Measurements from ENCODE around the gene LRGUK. TPM values are rescaled to one million over a fixed set of nuclear protein-coding genes. Genes with fewer than 3 reads are reported as not detected.
"Not testable (repeated sequence)": the region's sequence is repeated elsewhere in the genome, so short reads cannot be mapped to it uniquely, and the experiment has no call there.

Gene LRGUK
- polyA plus RNA-seq, 3 donors = 0.41 TPM; not detected in 2

DNA sequence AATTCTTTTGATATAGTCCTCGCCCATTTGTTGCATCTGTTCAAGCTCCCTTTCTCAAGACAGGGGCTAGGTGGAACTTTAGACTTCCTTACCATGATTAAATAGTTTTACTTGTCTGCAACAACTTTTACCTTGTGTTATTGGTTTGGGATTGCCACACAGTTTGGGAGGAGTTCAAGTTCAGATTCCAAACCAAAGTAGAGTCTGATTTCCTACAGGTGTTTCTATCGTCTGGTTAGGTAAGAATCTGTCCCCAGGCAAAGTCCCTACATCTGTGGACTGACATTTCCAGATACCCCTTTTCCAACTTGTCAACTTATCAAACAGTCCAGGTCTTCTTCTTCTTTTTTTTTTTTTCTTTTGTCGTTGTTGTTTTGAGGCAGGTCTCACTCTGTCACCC lies 93.1 kb downstream of the LRGUK start:
- Histone ChIP-seq H2AFZ (ENCODE audit: insufficient read depth, low read depth, low read length, poor library complexity, severe bottlenecking) (no peak overlapping the region), H3K27me3 (ENCODE audit: control insufficient read depth in 2 of 2, insufficient read depth in 2 of 2, low read length in 2 of 2) (no peaks in the 10 kb centered on the region), H3K9ac (ENCODE audit: insufficient read depth, low read length, poor library complexity, severe bottlenecking) (no peak overlapping the region), H4K20me1 (ENCODE audit: insufficient read depth, low read length) (no peaks in the 10 kb centered on the region), H3K79me2 (ENCODE audit: insufficient read depth, low read length) (no peaks in the 10 kb centered on the region), H3K4me1 (ENCODE audit: control insufficient read depth in 1 of 2, insufficient read depth in 2 of 2, low read length in 2 of 2) (no peaks in the 10 kb centered on the region), H3K9me3 (replicated peaks in 1 of 2; ENCODE audit: control insufficient read depth in 1 of 2, insufficient read depth in 1 of 2, low read length in 2 of 2) (no peaks in the 10 kb centered on the region), H3K4me2 (replicated peaks; ENCODE audit: extremely low read depth, low read length, poor library complexity, severe bottlenecking) (no peak overlapping the region), H3K36me3 (replicated peaks in 1 of 2; ENCODE audit: control insufficient read depth in 1 of 2, insufficient read depth in 2 of 2, low read length in 2 of 2) (no peaks in the 10 kb centered on the region), H3K27ac (ENCODE audit: low read depth in 1 of 2, low read length in 2 of 2) (no peak overlapping the region), H3K4me3 (replicated peaks in 1 of 3; ENCODE audit: low read depth in 2 of 3, low read length in 3 of 3) (no peak overlapping the region)
- no peaks in the 10 kb centered on the region for H3K36me3 Mint-ChIP-seq
- H3K27ac Mint-ChIP-seq = no peak overlapping the region
- intact Hi-C loops (cut with micrococcal nuclease) = no loop called here
- WGBS (ENCODE audit: insufficient coverage) = 100% methylated on average over 1 of the region's 3 CpGs
- H3K4me3 Mint-ChIP-seq = no peak overlapping the region
- DNase-seq = no peak
- H3K27me3 Mint-ChIP-seq (ENCODE audit: low read depth in 3 of 3) = peaks cover 4 to 6% (median 5%) of the 10 kb centered on the region in 3 donors
- TF ChIP-seq, protein P1, sequence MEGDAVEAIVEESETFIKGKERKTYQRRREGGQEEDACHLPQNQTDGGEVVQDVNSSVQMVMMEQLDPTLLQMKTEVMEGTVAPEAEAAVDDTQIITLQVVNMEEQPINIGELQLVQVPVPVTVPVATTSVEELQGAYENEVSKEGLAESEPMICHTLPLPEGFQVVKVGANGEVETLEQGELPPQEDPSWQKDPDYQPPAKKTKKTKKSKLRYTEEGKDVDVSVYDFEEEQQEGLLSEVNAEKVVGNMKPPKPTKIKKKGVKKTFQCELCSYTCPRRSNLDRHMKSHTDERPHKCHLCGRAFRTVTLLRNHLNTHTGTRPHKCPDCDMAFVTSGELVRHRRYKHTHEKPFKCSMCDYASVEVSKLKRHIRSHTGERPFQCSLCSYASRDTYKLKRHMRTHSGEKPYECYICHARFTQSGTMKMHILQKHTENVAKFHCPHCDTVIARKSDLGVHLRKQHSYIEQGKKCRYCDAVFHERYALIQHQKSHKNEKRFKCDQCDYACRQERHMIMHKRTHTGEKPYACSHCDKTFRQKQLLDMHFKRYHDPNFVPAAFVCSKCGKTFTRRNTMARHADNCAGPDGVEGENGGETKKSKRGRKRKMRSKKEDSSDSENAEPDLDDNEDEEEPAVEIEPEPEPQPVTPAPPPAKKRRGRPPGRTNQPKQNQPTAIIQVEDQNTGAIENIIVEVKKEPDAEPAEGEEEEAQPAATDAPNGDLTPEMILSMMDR (IDR thresholded peaks at IDR 0.05) = no peak
- H3K4me1 Mint-ChIP-seq = no peaks in the 10 kb centered on the region
- peaks cover 0 to 7% (median 1%) of the 10 kb centered on the region in 7 donors for H3K9me3 Mint-ChIP-seq

- H2AFZ ChIP-seq (ENCODE audit: insufficient read depth, low read depth, low read length, poor library complexity, severe bottlenecking); H3K27ac ChIP-seq (ENCODE audit: low read depth in 1 of 2, low read length in 2 of 2); H3K9ac ChIP-seq (ENCODE audit: insufficient read depth, low read length, poor library complexity, severe bottlenecking); H3K9me3 ChIP-seq (replicated peaks in 1 of 2; ENCODE audit: control insufficient read depth in 1 of 2, insufficient read depth in 1 of 2, low read length in 2 of 2); H3K9me3 Mint-ChIP-seq; H3K4me1 ChIP-seq (ENCODE audit: control insufficient read depth in 1 of 2, insufficient read depth in 2 of 2, low read length in 2 of 2); intact Hi-C loops (cut with micrococcal nuclease); H3K27me3 Mint-ChIP-seq (ENCODE audit: low read depth in 3 of 3); H4K20me1 ChIP-seq (ENCODE audit: insufficient read depth, low read length); H3K4me3 ChIP-seq (replicated peaks in 1 of 3; ENCODE audit: low read depth in 2 of 3, low read length in 3 of 3); H3K27me3 ChIP-seq (ENCODE audit: control insufficient read depth in 2 of 2, insufficient read depth in 2 of 2, low read length in 2 of 2); DNase-seq; H3K4me2 ChIP-seq (replicated peaks; ENCODE audit: extremely low read depth, low read length, poor library complexity, severe bottlenecking); H3K79me2 ChIP-seq (ENCODE audit: insufficient read depth, low read length); H3K36me3 ChIP-seq (replicated peaks in 1 of 2; ENCODE audit: control insufficient read depth in 1 of 2, insufficient read depth in 2 of 2, low read length in 2 of 2); H3K27ac Mint-ChIP-seq; H3K36me3 Mint-ChIP-seq; H3K4me3 Mint-ChIP-seq; H3K4me1 Mint-ChIP-seq: not testable (repeated sequence)
- 79% methylated on average over 7 of the region's 7 CpGs for WGBS (ENCODE audit: insufficient coverage)
Observed at GRCh38 chr7:134231296-134231695, 104.2 kb downstream of the LRGUK start.

Data from CD14-positive monocyte (primary cell).